OCI-LY3 (cell line): Measurements from ENCODE around the gene ALDOA.

Source experiments
- H2AFZ ChIP-seq: fragments of 200-600, 300-600 bp; shearing (Covaris generic); 2 replicates; pipeline ENCODE4 v1.6.0; 2014; ENCODE audit warnings: antibody characterized with exemption, low read depth, low read length
- H3K27ac ChIP-seq: fragments of 200-600, 300-600 bp; sonication (generic); 2 replicates; pipeline ENCODE4 v1.5.1; 2014; ENCODE audit warnings: mild to moderate bottlenecking, low read length, moderate library complexity, mixed read lengths
- H3K27me3 ChIP-seq: fragments of 200-600, 300-600 bp; sonication (generic); 2 replicates; pipeline ENCODE4 v1.6.1; 2014; ENCODE audit warnings: low read depth, low read length, mixed read lengths
- H3K36me3 ChIP-seq: fragments of 200-600, 300-600 bp; sonication (generic); replicated peaks from 2 replicates; pipeline ENCODE3; 2014; ENCODE audit warnings: low read depth, low read length, mixed read lengths
- H3K4me1 ChIP-seq: fragments of 300-600, 200-600 bp; sonication (generic); 2 replicates; pipeline ENCODE4 v1.6.1; 2014; ENCODE audit warnings: low read length, mixed read lengths
- H3K4me2 ChIP-seq: fragments of 200-600, 300-600 bp; sonication (generic); 2 replicates; pipeline ENCODE4 v1.6.1; 2014; ENCODE audit warnings: low read length, mixed read lengths
- H3K4me3 ChIP-seq: fragments of 300-600, 200-600 bp; sonication (generic); 2 replicates; pipeline ENCODE4 v1.5.1; 2014; ENCODE audit warnings: antibody characterized with exemption, mild to moderate bottlenecking, low read length, moderate library complexity
- H3K79me2 ChIP-seq: fragments of 300-600, 200-600 bp; shearing (Covaris generic); 2 replicates; pipeline ENCODE4 v1.6.1; 2014; ENCODE audit warnings: mild to moderate bottlenecking, low read length, mixed read lengths
- H3K9ac ChIP-seq: fragments of 300-600, 200-600 bp; shearing (Covaris generic); 2 replicates; pipeline ENCODE4 v1.6.0; 2014; ENCODE audit warnings: mild to moderate bottlenecking, low read length, moderate library complexity
- H3K9me3 ChIP-seq: fragments of 200-600, 300-600 bp; shearing (Covaris generic); 2 replicates; pipeline ENCODE4 v1.6.1; 2014; ENCODE audit warnings: low read length, mixed read lengths; ENCODE audit not compliant: insufficient read depth
- H4K20me1 ChIP-seq: fragments of 200-600, 300-600 bp; sonication (generic); 2 replicates; pipeline ENCODE4 v1.6.1; 2016; ENCODE audit warnings: low read length, mixed read lengths; ENCODE audit not compliant: insufficient read depth
- CTCF ChIP-seq: fragments of 200-600, 300-600 bp; sonication (generic); IDR thresholded peaks from 2 replicates; pipeline ENCODE4 v1.5.1; 2014; ENCODE audit warnings: antibody characterized with exemption, low read length, low read depth
- EZH2phosphoT487 ChIP-seq: fragments of 200-600 bp; shearing (Covaris generic); IDR thresholded peaks from 2 replicates; pipeline ENCODE4 v1.6.1; 2018; ENCODE audit warnings: antibody characterized with exemption, mixed run types, low read depth

Gene ALDOA

GRCh38 chr16:30110661-30111060 is 45.1 kb downstream of the ALDOA start:
- no peak overlapping the region for H3K27ac ChIP-seq
- TF ChIP-seq CTCF: no peak
- TF ChIP-seq EZH2phosphoT487: no peak

GRCh38 chr16:30112197-30113030 is 46.9 kb downstream of the ALDOA start:
- H3K9ac ChIP-seq: no peak overlapping the region
- H3K9me3 ChIP-seq: no peaks in the 10 kb centered on the region
- H3K79me2 ChIP-seq: no peaks in the 10 kb centered on the region

More at GRCh38 chr16:30110661-30111060, 45.1 kb downstream of the ALDOA start:
- H3K4me2 ChIP-seq: no peak overlapping the region
- H3K27me3 ChIP-seq: no peaks in the 10 kb centered on the region
- no peaks in the 10 kb centered on the region for H3K36me3 ChIP-seq
- no peaks in the 10 kb centered on the region for H3K4me1 ChIP-seq
- H3K4me3 ChIP-seq: no peak overlapping the region
- no peak overlapping the region for H2AFZ ChIP-seq
- H3K9me3 ChIP-seq: no peaks in the 10 kb centered on the region
- H4K20me1 ChIP-seq: no peaks in the 10 kb centered on the region
- no peak overlapping the region for H3K9ac ChIP-seq
- H3K79me2 ChIP-seq: no peaks in the 10 kb centered on the region

GRCh38 chr16:30113031-30113710 is 47.6 kb downstream of the ALDOA start, which contains the start of gene GDPD3:
GDPD3 (minus strand) TSS chr16:30113537; CDS start chr16:30113478, 59 bp downstream.
- Histone ChIP-seq H3K27ac (no peak within 1 kb of the TSS), H3K27me3 (no peaks in the 10 kb centered on the region), H3K9ac (no peak within 1 kb of the TSS), H4K20me1 (no peaks in the 10 kb centered on the region), H3K79me2 (no peaks in the 10 kb centered on the region), H2AFZ (no peak within 1 kb of the TSS), H3K4me1 (no peaks in the 10 kb centered on the region), H3K4me3 (peak within 1 kb of the TSS; percentile 28; the same call in 1 of the 2 replicates), H3K9me3 (no peaks in the 10 kb centered on the region), H3K4me2 (peak within 1 kb of the TSS; percentile 19), H3K36me3 (no peaks in the 10 kb centered on the region)
- TF ChIP-seq CTCF (no peak), EZH2phosphoT487 (no peak)

More at GRCh38 chr16:30112197-30113030, 46.9 kb downstream of the ALDOA start:
- Histone ChIP-seq H3K4me2 (peak overlapping the region; percentile 19), H4K20me1 (no peaks in the 10 kb centered on the region), H3K4me1 (no peaks in the 10 kb centered on the region), H2AFZ (no peak overlapping the region), H3K4me3 (peak overlapping the region; percentile 28; the same call in 1 of the 2 replicates), H3K36me3 (no peaks in the 10 kb centered on the region), H3K27me3 (no peaks in the 10 kb centered on the region), H3K27ac (no peak overlapping the region)
- no peak for TF ChIP-seq EZH2phosphoT487
- peak; percentile 77 for TF ChIP-seq CTCF

- Histone ChIP-seq H3K79me2 (no peaks in the 10 kb centered on the region), H3K9ac (no peak overlapping the region), H3K4me3 (no peak overlapping the region), H3K9me3 (no peaks in the 10 kb centered on the region), H3K4me1 (no peaks in the 10 kb centered on the region), H3K4me2 (no peak overlapping the region), H3K27me3 (no peaks in the 10 kb centered on the region), H3K36me3 (no peaks in the 10 kb centered on the region), H3K27ac (no peak overlapping the region), H2AFZ (no peak overlapping the region), H4K20me1 (no peaks in the 10 kb centered on the region)
- TF ChIP-seq CTCF (no peak), EZH2phosphoT487 (no peak)
Measured at GRCh38 chr16:30113711-30114333, 48.3 kb downstream of the ALDOA start.
